ENCODE data around the gene CBR1. TPM values are rescaled to one million over a fixed set of nuclear protein-coding genes. Genes with fewer than 3 reads are reported as not detected.

The CBR1 gene
- 211 and 271 TPM in 2 replicates for total RNA-seq

DNA sequence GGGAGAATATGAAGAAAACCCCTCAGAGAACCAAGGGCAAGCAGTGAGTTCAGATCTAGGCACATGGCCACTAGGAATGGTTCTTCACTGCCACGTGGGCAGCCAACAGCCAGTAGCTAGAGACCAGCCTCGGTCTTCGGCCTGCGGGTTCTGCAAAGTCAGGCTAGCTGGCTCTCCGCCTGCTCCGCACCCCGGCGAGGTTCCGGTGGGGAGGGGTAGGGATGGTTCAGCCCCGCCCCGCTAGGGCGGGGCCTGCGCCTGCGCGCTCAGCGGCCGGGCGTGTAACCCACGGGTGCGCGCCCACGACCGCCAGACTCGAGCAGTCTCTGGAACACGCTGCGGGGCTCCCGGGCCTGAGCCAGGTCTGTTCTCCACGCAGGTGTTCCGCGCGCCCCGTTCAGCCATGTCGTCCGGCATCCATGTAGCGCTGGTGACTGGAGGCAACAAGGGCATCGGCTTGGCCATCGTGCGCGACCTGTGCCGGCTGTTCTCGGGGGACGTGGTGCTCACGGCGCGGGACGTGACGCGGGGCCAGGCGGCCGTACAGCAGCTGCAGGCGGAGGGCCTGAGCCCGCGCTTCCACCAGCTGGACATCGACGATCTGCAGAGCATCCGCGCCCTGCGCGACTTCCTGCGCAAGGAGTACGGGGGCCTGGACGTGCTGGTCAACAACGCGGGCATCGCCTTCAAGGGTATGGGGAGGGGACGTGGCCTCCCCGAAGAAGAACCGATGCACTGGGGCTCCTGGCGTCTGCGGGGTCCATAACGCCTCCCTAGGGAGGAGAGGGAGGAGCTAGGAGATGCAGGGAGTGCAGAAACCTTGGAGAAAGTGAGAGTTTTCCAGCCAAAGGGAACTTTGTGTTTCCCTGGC lies at the start of gene CBR1:
Gene CBR1 (plus strand): TSS at position 312 of the 871 bp plus-strand sequence. CDS start 92 bp downstream, at position 404.

DNA sequence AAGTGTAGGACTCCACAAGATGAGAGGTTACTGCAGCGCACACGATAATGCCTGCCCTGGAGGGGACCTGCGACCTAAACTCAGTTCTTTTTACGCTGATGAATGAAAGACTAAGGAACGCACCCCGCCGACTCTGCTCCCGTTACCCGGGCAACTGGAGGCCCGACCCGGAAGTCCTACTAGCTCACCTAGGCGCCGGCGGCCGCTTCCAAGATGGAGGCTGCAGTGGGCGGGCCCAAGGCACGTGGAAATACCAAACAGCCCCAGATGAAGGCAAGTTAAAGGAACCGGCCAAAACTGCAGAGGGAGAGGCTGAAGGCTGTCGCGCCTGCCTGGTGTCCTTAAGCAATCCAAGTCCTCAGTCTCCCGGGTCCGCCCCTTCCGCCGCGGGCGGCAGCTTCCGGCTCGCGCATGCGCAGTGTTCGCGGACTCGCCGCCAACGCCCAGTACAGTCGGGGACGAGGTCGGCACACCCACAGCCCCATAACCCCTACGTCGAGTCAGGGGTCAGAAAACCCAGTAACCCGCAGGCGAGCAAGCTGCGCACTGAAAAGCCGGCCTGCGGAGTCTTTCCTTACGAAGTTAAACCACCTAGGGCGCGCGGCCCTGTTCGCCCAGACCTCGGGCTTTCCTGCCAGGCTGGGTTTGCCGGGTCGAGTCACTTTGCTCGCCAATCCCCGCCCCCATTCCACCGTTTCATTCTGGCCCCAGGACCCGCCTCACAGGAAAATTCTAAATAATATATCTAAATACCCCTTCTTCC lies 9.5 kb upstream of the CBR1 start, which contains the start of gene SETD4:
Gene SETD4 (minus strand): TSS at position 368 of the 763 bp plus-strand sequence. CDS start 1,638 bp downstream, outside the sequence.

Other genes starting within 250 kb of the CBR1 start
- 11.2 and 15.2 TPM in 2 replicates for gene SETD4, start 9.5 kb upstream of the CBR1 start, total RNA-seq
- 8.7 and 17.7 TPM in 2 replicates for gene CBR3, start 65.1 kb downstream of the CBR1 start, total RNA-seq
- gene DOP1B, start 86.8 kb downstream of the CBR1 start, total RNA-seq: 3.1 and 3.3 TPM in 2 replicates